ENCODE data around the gene AHRR.
"Not testable (repeated sequence)": the region's sequence is repeated elsewhere in the genome, so short reads cannot be mapped to it uniquely, and the experiment has no call there.

The AHRR gene

GRCh38 chr5:464446-464842 lies 142.9 kb downstream of the AHRR start:
- no peak for DNase-seq

DNA sequence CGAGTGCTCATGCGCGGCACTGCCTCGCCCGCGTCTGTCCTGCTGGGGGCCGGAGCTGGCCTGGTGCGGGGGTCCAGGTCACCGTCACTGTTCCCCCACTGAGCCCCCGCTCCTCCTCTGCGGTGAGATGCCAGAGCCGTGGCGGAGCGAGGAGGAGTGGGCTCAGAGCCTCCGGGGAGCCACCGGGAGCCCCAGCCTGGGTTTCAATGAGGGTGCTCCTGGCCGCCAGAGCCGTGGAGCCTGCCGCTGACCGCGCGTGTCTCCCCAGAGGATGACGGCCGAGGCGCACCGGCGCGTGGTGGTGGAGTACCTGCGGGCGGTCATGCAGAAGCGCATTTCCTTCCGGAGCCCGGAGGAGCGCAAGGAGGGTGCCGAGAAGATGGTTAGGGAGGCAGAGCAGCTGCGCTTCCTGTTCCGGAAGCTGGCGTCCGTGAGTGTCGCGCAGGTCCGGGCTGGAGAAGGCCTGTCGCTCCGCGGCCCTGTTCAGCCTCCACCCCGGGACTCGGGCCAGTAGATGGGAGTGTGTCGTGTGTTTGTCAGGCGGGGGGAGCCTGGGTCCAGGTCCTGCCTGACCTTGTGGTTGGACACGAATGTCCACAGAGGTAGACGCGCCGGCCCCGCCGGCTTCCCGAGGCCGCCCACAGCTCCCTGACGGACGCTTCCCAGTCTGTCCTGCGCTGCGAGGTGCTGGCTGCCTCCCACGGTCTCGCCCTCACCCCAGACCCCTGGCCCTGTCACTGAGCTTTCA lies 143.5 kb downstream of the AHRR start:
- DNase-seq = no peak

DNA sequence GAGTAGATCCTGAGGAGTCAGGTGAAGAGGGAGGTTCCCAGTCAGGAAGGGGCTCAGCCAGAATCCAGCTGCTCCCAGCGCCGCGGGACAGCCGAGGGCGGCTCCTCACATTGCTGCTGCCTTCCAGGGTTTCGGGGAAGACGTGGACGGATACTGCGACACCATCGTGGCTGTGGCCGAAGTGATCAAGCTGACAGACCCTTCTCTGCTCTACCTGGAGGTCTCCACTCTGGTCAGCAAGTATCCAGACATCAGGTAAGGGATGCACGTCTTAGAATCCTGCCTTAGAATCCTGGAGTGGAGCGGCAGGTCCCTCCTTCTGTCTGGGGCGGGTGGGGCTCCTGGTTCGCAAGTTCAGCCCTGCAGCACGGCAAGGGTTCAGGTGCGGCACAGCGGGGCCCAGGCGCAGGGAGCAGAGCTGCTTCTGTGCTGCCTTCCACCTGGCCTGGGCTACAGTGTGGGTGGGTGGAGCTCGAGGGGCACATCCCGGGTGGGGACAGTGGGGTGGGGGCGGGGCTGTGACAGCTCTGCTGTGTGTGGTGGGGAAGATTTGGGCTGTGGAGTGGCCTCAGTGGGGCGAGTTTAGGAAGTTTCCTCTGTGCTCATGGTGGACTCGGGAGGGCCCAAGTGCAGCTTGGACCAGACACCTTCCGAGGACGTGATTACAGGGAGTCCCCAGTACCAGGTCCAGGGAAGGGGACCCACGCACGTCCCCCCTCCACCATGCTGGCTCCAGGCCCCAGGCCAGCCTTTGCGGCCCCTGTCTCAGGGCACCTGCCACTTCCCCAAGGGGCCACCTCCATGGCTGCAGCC lies 144.3 kb downstream of the AHRR start:
- DNase-seq = no peak

DNA sequence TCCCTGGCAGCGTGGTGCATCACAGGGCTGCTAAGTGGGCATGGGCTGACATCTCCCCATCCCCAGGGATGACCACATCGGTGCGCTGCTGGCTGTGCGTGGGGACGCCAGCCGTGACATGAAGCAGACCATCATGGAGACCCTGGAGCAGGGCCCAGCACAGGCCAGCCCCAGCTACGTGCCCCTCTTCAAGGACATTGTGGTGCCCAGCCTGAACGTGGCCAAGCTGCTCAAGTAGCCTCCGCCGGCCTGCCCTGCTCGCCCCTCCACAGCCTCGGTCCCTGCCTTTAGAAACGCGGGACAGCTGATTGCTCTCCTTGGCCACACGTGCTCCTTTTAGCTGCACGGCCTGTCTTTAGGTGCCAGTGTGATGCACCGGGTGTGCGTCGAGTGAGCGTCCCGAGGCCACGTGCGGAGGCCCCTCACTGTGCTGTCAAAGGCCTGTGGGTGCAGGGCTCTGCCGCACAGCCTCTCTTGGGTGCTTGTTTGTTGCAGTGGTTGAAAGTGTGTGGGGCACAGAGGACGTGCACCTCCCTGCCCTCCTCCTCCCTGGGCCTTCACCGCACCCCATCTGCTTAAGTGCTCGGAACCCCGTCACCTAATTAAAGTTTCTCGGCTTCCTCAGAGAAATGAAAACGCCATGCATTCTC lies 145.3 kb downstream of the AHRR start:
- DNase-seq = no peak

- DNase-seq = no peak
These were observed 146.9 kb downstream of the AHRR start for GRCh38 chr5:468401-468800.

DNA sequence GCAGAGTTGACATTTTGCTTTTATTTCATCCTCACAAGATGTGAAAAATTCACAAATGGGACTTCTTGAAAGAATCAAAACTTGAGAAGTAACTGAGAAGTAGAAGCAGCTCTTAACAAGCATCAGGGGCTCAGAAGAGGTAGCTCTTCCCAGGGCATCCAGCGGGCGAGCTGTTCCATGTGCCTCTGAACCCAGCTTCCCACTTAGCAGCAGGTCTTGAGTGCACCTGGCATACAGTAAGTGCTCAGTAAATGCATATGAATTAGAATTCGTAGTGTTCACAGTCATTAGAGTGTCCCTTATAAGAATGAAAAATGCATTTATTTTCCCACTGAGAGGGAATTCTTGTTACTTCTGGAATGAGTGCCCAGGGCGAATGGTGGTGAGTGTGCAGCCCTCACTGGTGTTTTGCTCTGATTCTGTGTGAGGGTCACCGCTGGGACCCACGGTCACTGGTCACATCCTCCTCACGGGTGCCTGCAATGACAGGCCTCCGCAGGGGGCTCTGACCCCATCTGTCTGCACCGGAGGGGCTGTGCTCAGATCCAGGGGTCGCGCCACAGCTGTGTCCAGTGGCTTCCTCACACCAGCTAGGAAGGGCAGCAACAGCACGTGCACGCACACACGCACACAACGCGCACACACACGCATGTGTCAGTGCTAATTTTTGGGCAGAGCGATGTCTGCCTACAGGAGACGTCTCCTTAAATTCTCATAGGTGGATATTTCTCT lies 148.4 kb downstream of the AHRR start:
- no peak for DNase-seq

DNA sequence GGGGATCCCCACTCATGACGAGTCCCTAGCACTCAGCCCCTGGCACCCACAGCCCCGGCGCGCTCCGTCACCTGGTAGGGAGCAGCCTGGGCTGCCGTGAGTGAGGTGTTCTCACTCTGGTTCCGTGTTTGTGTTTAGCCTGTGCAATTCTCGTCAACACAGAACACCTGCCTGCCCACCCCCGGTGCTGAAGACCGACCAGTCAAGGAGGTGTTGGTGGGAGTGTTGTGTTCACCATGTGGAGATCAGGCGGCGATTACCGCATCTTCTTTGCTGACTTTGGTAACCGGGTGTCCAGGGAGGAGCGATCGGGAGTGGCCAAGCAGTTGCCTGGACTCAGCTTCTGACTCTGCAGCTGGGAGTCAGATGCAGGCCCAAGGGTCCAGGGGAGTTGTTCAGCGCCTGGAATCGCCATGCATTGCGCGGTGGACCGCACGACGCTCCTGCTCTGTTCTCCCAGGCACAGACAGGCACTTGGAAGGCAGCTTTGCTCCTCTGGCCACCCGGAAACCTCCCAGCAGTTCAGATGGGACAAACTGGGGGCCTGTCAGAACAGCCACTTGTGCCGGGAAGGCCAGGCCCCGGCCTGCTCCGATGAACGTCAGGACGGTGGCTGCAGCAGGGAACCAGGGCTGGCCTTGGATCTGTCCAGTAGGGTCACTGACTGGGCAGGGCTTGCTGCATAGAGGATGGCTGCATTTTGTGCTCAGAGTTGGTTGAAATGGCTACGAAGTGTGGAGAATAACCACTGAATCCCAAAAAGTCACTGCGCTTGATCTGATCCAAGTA lies 149.6 kb downstream of the AHRR start:
- DNase-seq = no peak

- no peak for DNase-seq
These were observed 150.2 kb downstream of the AHRR start for GRCh38 chr5:471750-472058.

DNA sequence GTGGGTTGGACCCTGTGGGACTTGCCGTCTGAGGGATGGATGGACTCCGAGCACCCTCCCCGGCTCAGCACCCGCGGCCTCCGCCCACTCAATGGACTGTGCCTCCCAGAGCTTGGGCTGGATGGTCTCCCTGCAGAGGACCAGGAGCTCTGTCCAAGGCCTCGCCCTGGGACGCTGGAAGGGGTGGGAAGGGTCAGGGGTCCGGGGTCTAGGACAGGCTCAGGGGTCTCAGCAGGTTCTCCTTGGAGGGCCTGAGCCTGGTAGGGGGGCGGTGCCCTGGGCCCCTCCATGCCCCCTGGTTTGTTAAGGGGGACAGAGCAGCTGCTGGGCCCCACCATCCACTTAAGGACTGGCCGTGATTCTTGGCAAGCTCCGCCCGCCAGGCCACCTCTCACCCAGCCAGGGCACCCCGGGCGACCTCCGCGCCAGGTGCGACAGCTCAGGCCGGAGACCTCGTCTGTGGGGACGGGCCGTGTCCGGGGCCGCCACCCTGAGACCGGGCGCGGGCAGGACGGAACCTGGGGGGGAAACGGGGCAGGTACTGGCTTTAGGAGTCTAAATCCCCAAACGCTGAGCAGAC lies 150.7 kb downstream of the AHRR start:
- no peak for DNase-seq

- peak; percentile 87 for DNase-seq
These were observed 151.4 kb downstream of the AHRR start for GRCh38 chr5:472656-473550.

DNA sequence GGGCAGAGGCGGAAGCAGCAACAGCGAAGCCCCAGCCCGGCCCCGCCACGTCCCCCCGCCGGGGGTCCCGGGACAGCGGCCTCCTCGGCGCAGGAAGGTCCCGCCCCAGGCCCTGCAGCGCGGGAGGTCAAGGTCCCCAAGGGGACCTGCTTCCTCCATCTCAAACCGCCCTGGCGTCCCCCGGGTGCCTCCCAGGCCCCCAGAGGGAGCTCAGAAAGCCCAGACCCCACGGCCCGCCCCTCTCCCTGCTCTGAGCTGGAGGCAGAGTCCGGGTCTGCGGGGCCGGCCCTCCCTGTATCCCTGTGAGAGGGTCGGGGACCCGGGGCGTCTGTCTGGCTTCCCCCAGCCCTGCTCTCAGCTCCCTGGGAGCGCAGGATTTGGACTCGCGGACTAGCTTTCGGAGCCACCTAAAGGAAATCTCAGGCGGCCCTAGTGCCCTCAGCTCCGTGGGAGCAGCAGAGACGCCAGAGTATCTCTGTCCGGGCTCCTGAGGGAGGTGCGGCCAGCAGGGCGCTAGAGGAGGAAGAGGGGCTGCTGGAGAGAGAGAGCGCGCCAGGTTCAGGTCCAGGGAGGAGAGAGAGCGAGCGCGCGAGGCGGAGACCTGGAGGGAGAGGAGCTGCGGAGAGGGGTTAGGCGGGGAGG lies 152.2 kb downstream of the AHRR start:
- DNase-seq = no peak

- DNase-seq = not testable (repeated sequence)
These were observed 152.8 kb downstream of the AHRR start for GRCh38 chr5:474232-474839.

- no peak for DNase-seq
These were observed 153.5 kb downstream of the AHRR start for GRCh38 chr5:474840-475661.

- DNase-seq = no peak
These were observed 154.2 kb downstream of the AHRR start for GRCh38 chr5:475704-476101.

- DNase-seq = no peak
These were observed 154.7 kb downstream of the AHRR start for GRCh38 chr5:476102-476813.

- no peak for DNase-seq
These were observed 155.3 kb downstream of the AHRR start for GRCh38 chr5:476814-477175.

GRCh38 chr5:477247-477646 lies 155.7 kb downstream of the AHRR start:
- no peak for DNase-seq

GRCh38 chr5:477871-478270 lies 156.4 kb downstream of the AHRR start:
- no peak for DNase-seq
